PC-9 (cell line): ENCODE data around the gene WDR27. TPM values are rescaled to one million over a fixed set of nuclear protein-coding genes. Genes with fewer than 3 reads are reported as not detected.

Experiments
- BruUV-seq: library from RNA; stranded (reverse); fragments of 400-500 nt; replicated peaks from 2 replicates; lab custom pipeline; 2021; lab: Mats Ljungman, UMichigan
- CTCF ChIA-PET: fragments of 300-600 bp; sonication (Branson Sonifier 250); formaldehyde crosslinking; loops from one replicate; lab custom pipeline; 2022; ENCODE audit warnings: antibody characterized with exemption; lab: Charles Lee
- POLR2A ChIA-PET: fragments of 300-600 bp; sonication (Branson Sonifier 250); formaldehyde crosslinking; loops from one replicate; lab custom pipeline; 2022; ENCODE audit warnings: antibody characterized with exemption; ENCODE audit not compliant: unreplicated experiment; lab: Charles Lee
- DNase-seq, 2 experiments: peaks; one replicate each; pipeline versions ENCODE4 v3.0.0 to v3.0.0-alpha.2; 2015 to 2022; ENCODE audit warnings: mixed read lengths in 1 of 2
- H2AFZ ChIP-seq: fragments of 200-600 bp; sonication (generic); 2 replicates; pipeline ENCODE4 v1.8.1; 2017; ENCODE audit warnings: antibody characterized with exemption
- H3F3A ChIP-seq: fragments of 200-600 bp; sonication (generic); 2 replicates; pipeline ENCODE4 v1.8.1; 2017; ENCODE audit warnings: antibody characterized with exemption, mild to moderate bottlenecking, low read depth; ENCODE audit not compliant: insufficient read depth
- H3K27ac ChIP-seq: fragments of 200-600 bp; sonication (generic); 2 replicates; pipeline ENCODE4 v1.6.1; 2016; ENCODE audit warnings: mixed run types
- H3K27me3 ChIP-seq: fragments of 200-600 bp; sonication (generic); 2 replicates; pipeline ENCODE4 v1.6.1; 2016; ENCODE audit warnings: low read depth, mixed run types; ENCODE audit not compliant: insufficient read depth
- H3K36me3 ChIP-seq: fragments of 200-600 bp; sonication (generic); 2 replicates; pipeline ENCODE4 v1.6.1; 2016; ENCODE audit warnings: low read depth, mixed run types
- H3K4me1 ChIP-seq: fragments of 200-600 bp; sonication (generic); replicated peaks from 2 replicates; pipeline ENCODE4 v1.6.1; 2016; ENCODE audit warnings: mixed run types; ENCODE audit not compliant: insufficient read depth
- H3K4me2 ChIP-seq: fragments of 200-600 bp; sonication (generic); 2 replicates; pipeline ENCODE4 v1.6.1; 2017; ENCODE audit warnings: mixed run types
- H3K4me3 ChIP-seq: fragments of 200-600 bp; sonication (generic); 2 replicates; pipeline ENCODE4 v1.6.1; 2016; ENCODE audit warnings: mixed run types
- H3K79me2 ChIP-seq: fragments of 200-600 bp; sonication (generic); 2 replicates; pipeline ENCODE4 v1.6.1; 2017; ENCODE audit warnings: low read depth, mixed run types
- H3K9me2 ChIP-seq: fragments of 200-600 bp; sonication (generic); 2 replicates; pipeline ENCODE4 v1.8.1; 2017; ENCODE audit warnings: mild to moderate bottlenecking; ENCODE audit not compliant: insufficient read depth
- H3K9me3 ChIP-seq: fragments of 200-600 bp; sonication (generic); 2 replicates; pipeline ENCODE4 v1.8.1; 2016; ENCODE audit warnings: low read depth; ENCODE audit not compliant: insufficient read depth
- H4K20me1 ChIP-seq: fragments of 200-600 bp; sonication (generic); 2 replicates; pipeline ENCODE4 v1.8.1; 2017; ENCODE audit not compliant: insufficient read depth
- CTCF ChIP-seq: fragments of 200-600 bp; sonication (generic); conservative IDR thresholded peaks from 2 replicates; pipeline ENCODE4 v1.6.1; 2017; ENCODE audit warnings: mixed run types, antibody characterized with exemption, mild to moderate bottlenecking, moderate library complexity
- EZH2 ChIP-seq: fragments of 200-600 bp; sonication (generic); IDR thresholded peaks from 2 replicates; pipeline ENCODE4 v1.8.0; 2017; ENCODE audit warnings: antibody characterized with exemption, low read depth
- intact Hi-C: fragments of 100-400 bp; cut with micrococcal nuclease; formaldehyde crosslinking; loops from one replicate; pipeline ENCODE4 v1.10.0; 2022; ENCODE audit not compliant: unreplicated experiment
- total RNA-seq: library from RNA; stranded (reverse); gene quantifications from 2 replicates; pipeline ENCODE4 v1.2.3, GENCODE V29; 2021

WDR27 gene
- total RNA-seq, 1 experiment from 2014 or later: 54.2 TPM

- peaks cover 11% of the 10 kb centered on the region for H4K20me1 ChIP-seq
- DNase-seq: no peak
- peaks cover 48% of the 10 kb centered on the region for H3K79me2 ChIP-seq
- H3K36me3 ChIP-seq: peaks cover 14% of the 10 kb centered on the region; the same call in 1 of the 2 replicates
- no peak overlapping the region for H3K4me3 ChIP-seq
- POLR2A ChIA-PET: no interaction called here
- H3K9me3 ChIP-seq: no peaks in the 10 kb centered on the region
- H3K4me1 ChIP-seq: peaks cover 26% of the 10 kb centered on the region
- intact Hi-C loops: no loop called here
- H3K27me3 ChIP-seq: no peaks in the 10 kb centered on the region
- H3K4me2 ChIP-seq: no peak overlapping the region
- CTCF ChIA-PET: no interaction called here
- no peak overlapping the region for H2AFZ ChIP-seq
- no peaks in the 10 kb centered on the region for H3K9me2 ChIP-seq
- peaks cover 14% of the 10 kb centered on the region; the same call in 1 of the 2 replicates for H3F3A ChIP-seq
- TF ChIP-seq CTCF: no peak
- TF ChIP-seq EZH2: no peak
- no peak overlapping the region for H3K27ac ChIP-seq
- no TSS peak for BruUV-seq
Measured at GRCh38 chr6:169719117-169719516, 17.3 kb upstream of the WDR27 start.

- TF ChIP-seq EZH2: no peak
- no peak for TF ChIP-seq CTCF
- intact Hi-C loops: no loop called here
- BruUV-seq: no TSS peak
- H2AFZ ChIP-seq: no peak overlapping the region
- H3K9me2 ChIP-seq: no peaks in the 10 kb centered on the region
- no peaks in the 10 kb centered on the region for H3K27me3 ChIP-seq
- H3K4me1 ChIP-seq: no peaks in the 10 kb centered on the region
- DNase-seq: no peak
- no peak overlapping the region for H3K4me2 ChIP-seq
- H3K27ac ChIP-seq: no peak overlapping the region
- H3K4me3 ChIP-seq: no peak overlapping the region
- no peaks in the 10 kb centered on the region for H3K9me3 ChIP-seq
- H3K36me3 ChIP-seq: peaks cover 10% of the 10 kb centered on the region; the same call in 1 of the 2 replicates
- no peaks in the 10 kb centered on the region for H4K20me1 ChIP-seq
- H3K79me2 ChIP-seq: peaks cover 13% of the 10 kb centered on the region; the same call in 1 of the 2 replicates
- CTCF ChIA-PET: no interaction called here
- no peaks in the 10 kb centered on the region for H3F3A ChIP-seq
- POLR2A ChIA-PET: interaction anchor here (0.6 kb wide), 1 partner anchor 9 kb away, joined by 8 read pairs; no protein-coding TSS in a partner anchor
Measured at GRCh38 chr6:169714595-169714994, 12.8 kb upstream of the WDR27 start.

- CTCF ChIA-PET: no interaction called here
Measured at GRCh38 chr6:169714178-169714577, 12.3 kb upstream of the WDR27 start.

More at GRCh38 chr6:169714178-169714577, 12.3 kb upstream of the WDR27 start:
- Histone ChIP-seq H3K4me2 (no peak overlapping the region), H4K20me1 (no peaks in the 10 kb centered on the region), H3K36me3 (peaks cover 10% of the 10 kb centered on the region; the same call in 1 of the 2 replicates), H3K4me1 (no peaks in the 10 kb centered on the region), H3K9me2 (no peaks in the 10 kb centered on the region), H3K27ac (no peak overlapping the region), H3F3A (no peaks in the 10 kb centered on the region), H3K4me3 (no peak overlapping the region), H2AFZ (no peak overlapping the region), H3K79me2 (peaks cover 9% of the 10 kb centered on the region; the same call in 1 of the 2 replicates), H3K27me3 (no peaks in the 10 kb centered on the region), H3K9me3 (no peaks in the 10 kb centered on the region)
- BruUV-seq: no TSS peak
- POLR2A ChIA-PET: interaction anchor here (0.6 kb wide), 1 partner anchor 8 kb away, joined by 8 read pairs; no protein-coding TSS in a partner anchor
- no peak for TF ChIP-seq CTCF
- TF ChIP-seq EZH2: no peak
- intact Hi-C loops: no loop called here
- no peak for DNase-seq
